Trophoblast cell (in vitro differentiated cells and primary cell): Measurements from ENCODE around the gene LRRC3C. TPM values are rescaled to one million over a fixed set of nuclear protein-coding genes. Genes with fewer than 3 reads are reported as not detected.
A peak's percentile ranks its signal among the peaks of the same experiment; 100 is the strongest.
"Not testable (repeated sequence)": the region's sequence is repeated elsewhere in the genome, so short reads cannot be mapped to it uniquely, and the experiment has no call there.

Experiments used
- DNase-seq, 2 donors: peaks; one replicate each; pipeline ENCODE4 v3.0.0-alpha.2; 2016
- H2AFZ ChIP-seq: 2 replicates; pipeline ENCODE4 v1.6.1; 2013; ENCODE audit warnings: low read length, moderate library complexity, mild to moderate bottlenecking; ENCODE audit not compliant: insufficient read depth, poor library complexity
- H2AK5ac ChIP-seq: 2 replicates; pipeline ENCODE4 v1.6.1; 2013; ENCODE audit warnings: mild to moderate bottlenecking, low read length
- H2BK120ac ChIP-seq: 2 replicates; pipeline ENCODE4 v1.6.1; 2013; ENCODE audit warnings: low read length, mild to moderate bottlenecking, moderate library complexity; ENCODE audit not compliant: insufficient read depth, poor library complexity
- H2BK12ac ChIP-seq: 2 replicates; pipeline ENCODE4 v1.6.1; 2013; ENCODE audit warnings: mild to moderate bottlenecking, low read length, moderate library complexity
- H2BK5ac ChIP-seq: 2 replicates; pipeline ENCODE4 v1.6.1; 2013; ENCODE audit warnings: low read length, low read depth, moderate library complexity, mild to moderate bottlenecking; ENCODE audit not compliant: poor library complexity
- H3K14ac ChIP-seq: 2 replicates; pipeline ENCODE4 v1.6.1; 2013; ENCODE audit warnings: mild to moderate bottlenecking, low read length
- H3K18ac ChIP-seq: 2 replicates; pipeline ENCODE4 v1.6.1; 2013; ENCODE audit warnings: mild to moderate bottlenecking, low read length
- H3K23ac ChIP-seq: 2 replicates; pipeline ENCODE4 v1.6.1; 2013; ENCODE audit warnings: low read length
- H3K27ac ChIP-seq: 2 replicates; pipeline ENCODE4 v1.5.1; 2013; ENCODE audit warnings: low read depth, mild to moderate bottlenecking, inconsistent platforms, low read length, moderate library complexity
- H3K27me3 ChIP-seq: 2 replicates; pipeline ENCODE4 v1.6.1; 2013; ENCODE audit warnings: inconsistent platforms, mild to moderate bottlenecking, low read length, moderate library complexity; ENCODE audit not compliant: insufficient read depth
- H3K36me3 ChIP-seq, 2 experiments: 1 replicate in 1 of 2; 2 replicates in 1 of 2; pipeline ENCODE4 v1.6.1; 2013; ENCODE audit warnings: low read length in 2 of 2, mild to moderate bottlenecking in 2 of 2, moderate library complexity in 1 of 2; ENCODE audit not compliant: insufficient read depth in 2 of 2, control insufficient read depth in 1 of 2
- H3K4ac ChIP-seq: 2 replicates; pipeline ENCODE4 v1.6.1; 2013; ENCODE audit warnings: low read depth, mild to moderate bottlenecking, low read length, moderate library complexity
- H3K4me1 ChIP-seq, 2 experiments: 1 replicate in 1 of 2; 2 replicates in 1 of 2; pipeline ENCODE4 v1.6.1; 2013; ENCODE audit warnings: low read length in 2 of 2, mild to moderate bottlenecking in 2 of 2, moderate library complexity in 1 of 2; ENCODE audit not compliant: insufficient read depth in 2 of 2, control insufficient read depth in 1 of 2
- H3K4me2 ChIP-seq: 2 replicates; pipeline ENCODE4 v1.6.1; 2013; ENCODE audit warnings: inconsistent platforms, mild to moderate bottlenecking, low read length, moderate library complexity
- H3K4me3 ChIP-seq: 2 replicates; pipeline ENCODE4 v1.5.1; 2013; ENCODE audit warnings: mild to moderate bottlenecking, low read depth, low read length, inconsistent platforms
- H3K79me1 ChIP-seq: one replicate; pipeline ENCODE4 v1.6.1; 2013; ENCODE audit warnings: low read length
- H3K79me2 ChIP-seq: 2 replicates; pipeline ENCODE4 v1.6.1; 2013; ENCODE audit warnings: low read length, mild to moderate bottlenecking; ENCODE audit not compliant: control insufficient read depth, insufficient read depth, poor library complexity
- H3K9ac ChIP-seq: 2 replicates; pipeline ENCODE4 v1.6.1; 2013; ENCODE audit warnings: mild to moderate bottlenecking, low read length
- H3K9me3 ChIP-seq: 2 replicates; pipeline ENCODE4 v1.6.1; 2013; ENCODE audit warnings: low read depth, mild to moderate bottlenecking, control low read depth, inconsistent platforms, low read length; ENCODE audit not compliant: insufficient read depth
- H4K12ac ChIP-seq: 2 replicates; pipeline ENCODE4 v1.6.1; 2013; ENCODE audit warnings: low read depth, mild to moderate bottlenecking, low read length, moderate library complexity
- H4K8ac ChIP-seq: 2 replicates; pipeline ENCODE4 v1.6.1; 2013; ENCODE audit warnings: low read depth, mild to moderate bottlenecking, low read length, moderate library complexity
- H4K91ac ChIP-seq: one replicate; pipeline ENCODE4 v1.6.1; 2013; ENCODE audit warnings: low read depth, mild to moderate bottlenecking, low read length, moderate library complexity
- WGBS: extraction: QIAGEN DNeasy Blood & Tissue Kit; methylation state at CpG from one replicate; pipeline ENCODE4 v1.1.7; 2013; ENCODE audit warnings: missing lambda C conversion rate; ENCODE audit not compliant: insufficient read length, insufficient coverage; ENCODE audit errors: extremely low coverage; 5-methylcytosine and 5-hydroxymethylcytosine counted together
- polyA plus RNA-seq: library from polyadenylated mRNA; stranded (reverse); fragments of 200-250 nt; gene quantifications from 2 replicates; pipeline ENCODE4 v1.2.3, GENCODE V29; 2013

LRRC3C gene
- not detected in 2 replicates for polyA plus RNA-seq

DNA sequence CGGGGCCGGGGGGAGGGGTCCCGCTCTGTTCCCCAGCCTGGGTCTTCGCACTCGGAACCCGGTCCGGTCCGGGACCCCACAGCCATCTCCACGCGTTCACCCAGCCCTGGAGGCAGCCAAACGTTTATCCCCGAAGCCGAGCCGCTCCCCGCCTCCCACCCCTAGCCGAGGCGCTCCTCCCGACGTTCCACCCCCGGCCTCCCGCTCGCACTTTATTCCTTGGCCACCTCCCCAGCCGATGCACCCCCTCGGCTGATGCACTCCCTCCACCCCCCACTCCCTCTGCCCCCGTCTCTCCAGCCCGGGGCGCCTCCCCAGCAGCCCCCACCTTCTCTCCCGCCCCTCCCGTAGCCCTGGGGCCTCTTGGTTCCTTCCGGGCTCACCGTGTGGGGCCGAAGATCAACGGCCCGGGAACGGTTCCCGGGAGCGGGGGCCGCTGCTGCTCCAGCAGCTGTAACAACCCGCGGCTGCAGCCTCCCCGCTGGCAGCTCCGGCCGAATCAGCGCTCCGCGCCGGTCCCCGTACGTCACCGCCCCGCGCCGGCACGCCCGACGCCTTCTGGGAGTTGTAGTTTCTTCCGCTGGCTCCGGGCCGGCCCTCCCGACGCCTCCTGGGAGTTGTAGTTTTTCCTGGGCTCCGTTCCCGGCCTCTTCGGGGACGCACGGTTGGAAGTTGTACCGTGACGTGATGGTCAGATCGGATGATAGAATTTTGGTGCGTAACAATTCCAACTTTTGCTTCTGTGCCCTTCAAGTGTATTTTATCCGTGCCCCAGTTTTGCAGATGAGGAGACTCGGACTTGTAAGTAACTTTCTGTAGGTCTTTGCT is at the start of gene LRRC3C, which contains the start of gene ORMDL3:
Gene LRRC3C, plus strand, starts transcription at position 632 of the 828 bp plus-strand sequence. CDS start 13,792 bp downstream, outside the sequence.
Gene ORMDL3, minus strand, starts transcription at position 501 of the 828 bp plus-strand sequence. CDS start 3,398 bp downstream, outside the sequence.
- WGBS, result no CpG with 5 or more reads among the region's 72 CpGs
- Histone ChIP-seq H3K23ac (no peak within 1 kb of the TSS), H3K4me1 (peaks cover 25 to 26% of the 10 kb centered on the region in 2 experiments), H3K27ac (no peak within 1 kb of the TSS), H3K4me2 (peak within 1 kb of the TSS; percentile 92), H3K14ac (peak within 1 kb of the TSS; percentile 67), H4K91ac (peak within 1 kb of the TSS; percentile 72), H3K79me2 (peaks cover 7% of the 10 kb centered on the region), H3K9ac (peak within 1 kb of the TSS; percentile 57), H4K12ac (peak within 1 kb of the TSS; percentile 86), H2BK12ac (no peak within 1 kb of the TSS), H2BK120ac (peak within 1 kb of the TSS; percentile 20), H2AFZ (peak within 1 kb of the TSS; percentile 100), H3K9me3 (peaks cover 2% of the 10 kb centered on the region), H2AK5ac (peak within 1 kb of the TSS; percentile 75), H3K27me3 (no peaks in the 10 kb centered on the region), H2BK5ac (no peak within 1 kb of the TSS), H3K36me3 (peaks cover 17% of the 10 kb centered on the region in 2 experiments), H3K18ac (peak within 1 kb of the TSS; percentile 73), H3K79me1 (peaks cover 8% of the 10 kb centered on the region), H3K4ac (peak within 1 kb of the TSS; percentile 91), H4K8ac (peak within 1 kb of the TSS; percentile 97), H3K4me3 (peak within 1 kb of the TSS; percentile 84)
- peak; percentile 90 to 92 for DNase-seq

- H2BK5ac ChIP-seq, H3K23ac ChIP-seq, H3K4me3 ChIP-seq, H3K79me1 ChIP-seq, H3K27me3 ChIP-seq, H2AFZ ChIP-seq, H2BK120ac ChIP-seq, H2BK12ac ChIP-seq, H4K91ac ChIP-seq, H3K36me3 ChIP-seq, H3K79me2 ChIP-seq, H3K9ac ChIP-seq, H3K14ac ChIP-seq, H4K8ac ChIP-seq, DNase-seq, H3K18ac ChIP-seq, H4K12ac ChIP-seq, H3K4me2 ChIP-seq, H2AK5ac ChIP-seq, H3K4ac ChIP-seq, H3K9me3 ChIP-seq, H3K27ac ChIP-seq, H3K4me1 ChIP-seq: not testable (repeated sequence)
- WGBS, result no CpG with 5 or more reads among the region's 5 CpGs
Measured at GRCh38 chr17:39886102-39886501, 41.4 kb upstream of the LRRC3C start.

DNA sequence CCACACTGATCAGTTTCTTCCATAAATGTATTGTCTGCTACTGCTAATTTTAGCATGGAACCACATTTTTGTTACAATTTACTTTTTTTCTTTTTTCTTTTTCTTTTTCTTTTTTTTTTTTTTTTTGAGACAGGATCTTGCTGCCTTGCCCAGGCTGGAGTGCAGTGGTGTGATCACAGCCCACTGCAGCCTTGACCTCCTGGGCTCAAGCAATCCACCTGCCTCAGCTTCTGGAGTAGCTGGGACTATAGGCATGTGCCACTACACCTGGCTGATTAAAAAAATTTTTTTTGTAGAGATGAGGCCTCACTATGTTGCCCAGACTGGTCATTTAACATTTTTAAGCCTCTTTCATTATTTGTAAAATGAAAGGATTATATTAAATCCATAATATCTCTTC is 40.5 kb upstream of the LRRC3C start:
- H2BK12ac ChIP-seq, result no peak overlapping the region
- H3K18ac ChIP-seq, result no peak overlapping the region
- H3K23ac ChIP-seq, result no peak overlapping the region
- H3K27me3 ChIP-seq, result no peaks in the 10 kb centered on the region
- no peak for DNase-seq
- no peak overlapping the region for H2BK5ac ChIP-seq
- H3K4me2 ChIP-seq, result no peak overlapping the region
- no peak overlapping the region for H3K9ac ChIP-seq
- H3K4me1 ChIP-seq, result no peaks in the 10 kb centered on the region
- no peak overlapping the region for H4K12ac ChIP-seq
- H3K79me1 ChIP-seq, result no peaks in the 10 kb centered on the region
- H2AK5ac ChIP-seq, result no peak overlapping the region
- H3K9me3 ChIP-seq, result no peaks in the 10 kb centered on the region
- H4K8ac ChIP-seq, result no peak overlapping the region
- no peak overlapping the region for H3K4ac ChIP-seq
- H3K27ac ChIP-seq, result no peak overlapping the region
- no peak overlapping the region for H3K14ac ChIP-seq
- no peaks in the 10 kb centered on the region for H3K36me3 ChIP-seq
- no peak overlapping the region for H2AFZ ChIP-seq
- no peak overlapping the region for H4K91ac ChIP-seq
- no peak overlapping the region for H2BK120ac ChIP-seq
- H3K79me2 ChIP-seq, result no peaks in the 10 kb centered on the region
- H3K4me3 ChIP-seq, result no peak overlapping the region

- Histone ChIP-seq H3K23ac (no peak overlapping the region), H3K4me1 (no peaks in the 10 kb centered on the region), H3K36me3 (no peaks in the 10 kb centered on the region), H3K27ac (no peak overlapping the region), H3K4me3 (no peak overlapping the region), H4K12ac (no peak overlapping the region), H4K8ac (no peak overlapping the region), H3K14ac (no peak overlapping the region), H3K79me1 (no peaks in the 10 kb centered on the region), H2AK5ac (no peak overlapping the region), H3K9ac (no peak overlapping the region), H3K4ac (no peak overlapping the region), H4K91ac (no peak overlapping the region), H2AFZ (no peak overlapping the region), H3K27me3 (no peaks in the 10 kb centered on the region), H3K79me2 (no peaks in the 10 kb centered on the region), H2BK5ac (no peak overlapping the region), H3K9me3 (no peaks in the 10 kb centered on the region), H3K4me2 (no peak overlapping the region), H2BK12ac (no peak overlapping the region), H3K18ac (no peak overlapping the region), H2BK120ac (no peak overlapping the region)
- WGBS, result no CpG with 5 or more reads among the region's 2 CpGs
- no peak for DNase-seq
Measured at GRCh38 chr17:39889200-39889599, 38.3 kb upstream of the LRRC3C start.
